GM12878 (cell line): Measurements from ENCODE around the gene DOCK2. TPM values are rescaled to one million over a fixed set of nuclear protein-coding genes. Genes with fewer than 3 reads are reported as not detected.

Experiments used
- ATAC-seq: fragments of 200-7000 bp; cut with Tn5 transposase; 3 replicates; pipeline ENCODE4 v1.9.1; 2020; ENCODE audit warnings: mild to moderate bottlenecking, moderate library complexity
- BruUV-seq: library from RNA; stranded (reverse); fragments of 400-500 nt; replicated peaks from 2 replicates; lab custom pipeline; 2021; lab: Mats Ljungman, UMichigan
- CTCF ChIA-PET: fragments of 300-600 bp; sonication (Branson Sonifier 250); formaldehyde crosslinking; extraction: SDS; loops from one replicate; lab custom pipeline; 2021; ENCODE audit warnings: inconsistent platforms; lab: Yijun Ruan, JAX
- POLR2A ChIA-PET: fragments of 350-600 bp; formaldehyde crosslinking; extraction: SDS; loops from one replicate; lab custom pipeline; 2021; ENCODE audit warnings: inconsistent platforms; lab: Charles Lee
- RAD21 ChIA-PET: fragments of 300-600 bp; sonication (Branson Sonifier 250); formaldehyde crosslinking; loops from one replicate; lab custom pipeline; 2023; ENCODE audit warnings: antibody characterized with exemption; ENCODE audit not compliant: unreplicated experiment; lab: Charles Lee
- SMC1A ChIA-PET: fragments of 300-600 bp; sonication (Branson Sonifier 250); formaldehyde crosslinking; loops from one replicate; lab custom pipeline; 2023; ENCODE audit not compliant: unreplicated experiment, uncharacterized antibody; lab: Charles Lee
- DNase-seq: peaks from one replicate; pipeline ENCODE4 v3.0.0-alpha.2; 2011; ENCODE audit warnings: low read depth, low spot score
- FAIRE-seq: peaks from 3 replicates; lab custom pipeline; 2011; peaks lifted over from hg19 to GRCh38; lab: Jason Lieb, UNC
- H2AFZ ChIP-seq: 2 replicates; pipeline ENCODE4 v1.6.0; 2011; ENCODE audit warnings: low read depth, low read length, control low read depth; ENCODE audit not compliant: control insufficient read depth
- H3K27ac ChIP-seq: 2 replicates; pipeline ENCODE4 v1.5.1; 2011; ENCODE audit warnings: control low read depth; ENCODE audit not compliant: control insufficient read depth, insufficient read depth
- H3K27me3 ChIP-seq, 2 experiments: replicated peaks in 1 of 2; 2 replicates each; pipeline versions ENCODE4 v1.6.0 to v1.6.1; 2011; ENCODE audit warnings: low read length in 1 of 2; ENCODE audit not compliant: control insufficient read depth in 2 of 2, insufficient read depth in 2 of 2
- H3K36me3 ChIP-seq, 2 experiments: 2 replicates each; pipeline ENCODE4 v1.5.1; 2011; ENCODE audit warnings: low read length in 1 of 2; ENCODE audit not compliant: control insufficient read depth in 2 of 2, insufficient read depth in 2 of 2
- H3K4me1 ChIP-seq: 2 replicates; pipeline ENCODE4 v1.6.1; 2011; ENCODE audit warnings: mild to moderate bottlenecking, low read length, moderate library complexity, mixed read lengths; ENCODE audit not compliant: control insufficient read depth, insufficient read depth
- H3K4me2 ChIP-seq: 2 replicates; pipeline ENCODE4 v1.6.0; 2011; ENCODE audit warnings: control low read depth; ENCODE audit not compliant: control insufficient read depth, insufficient read depth
- H3K4me3 ChIP-seq: fragments of 200-600 bp; sonication (generic); 2 replicates; pipeline ENCODE4 v1.5.1; 2016
- H3K79me2 ChIP-seq: 2 replicates; pipeline ENCODE4 v1.6.0; 2011; ENCODE audit warnings: low read length; ENCODE audit not compliant: control insufficient read depth, insufficient read depth
- H3K9ac ChIP-seq: 2 replicates; pipeline ENCODE4 v1.8.0; 2011; ENCODE audit warnings: low read length, control low read depth, mixed read lengths; ENCODE audit not compliant: control insufficient read depth, insufficient read depth
- H3K9me3 ChIP-seq: replicated peaks from 3 replicates; pipeline ENCODE4 v1.5.1; 2011; ENCODE audit warnings: mild to moderate bottlenecking, low read length; ENCODE audit not compliant: control insufficient read depth, insufficient read depth
- H4K20me1 ChIP-seq: 2 replicates; pipeline ENCODE4 v1.6.0; 2011; ENCODE audit not compliant: control insufficient read depth, insufficient read depth
- HCFC1 ChIP-seq: fragments of 150-350 bp; IDR thresholded peaks from 2 replicates; pipeline ENCODE4 v1.6.1; 2014; ENCODE audit warnings: low read length
- NFIC ChIP-seq: IDR thresholded peaks from 2 replicates; pipeline ENCODE4 v1.6.1; 2012; ENCODE audit warnings: low read depth, mild to moderate bottlenecking, inconsistent platforms, low read length, moderate library complexity
- NFXL1 ChIP-seq: fragments of 450-650 bp; IDR thresholded peaks from 2 replicates; pipeline ENCODE4 v1.6.1; 2017; ENCODE audit warnings: antibody characterized with exemption, mild to moderate bottlenecking, borderline replicate concordance
- RUNX3 ChIP-seq: IDR thresholded peaks from 2 replicates; pipeline ENCODE4 v1.6.1; 2012; ENCODE audit warnings: low read length, inconsistent platforms
- WGBS: methylation state at CpG from one replicate; pipeline ENCODE4 v1.1.6; 2016; ENCODE audit warnings: low lambda C conversion rate; ENCODE audit not compliant: insufficient replicate concordance, insufficient coverage; ENCODE audit errors: missing lambda C conversion rate; 5-methylcytosine and 5-hydroxymethylcytosine counted together
- in situ Hi-C: fragments of 300-500 bp; cut with MboI; formaldehyde crosslinking; loops from 9 replicates; pipeline ENCODE4 v1.14.3; 2018; ENCODE audit warnings: mixed read lengths
- intact Hi-C: fragments of 100-400 bp; cut with micrococcal nuclease; formaldehyde crosslinking; loops from one replicate; pipeline ENCODE4 v1.14.2; 2022; ENCODE audit not compliant: unreplicated experiment
- polyA plus RNA-seq, 11 experiments: library from polyadenylated mRNA; depleted of rRNA in 4 of 11; unstranded in 6 of 11; stranded (reverse) in 5 of 11; fragments of >200 nt; fragmentation: Nextera tagmentation in 4 of 11; fragmentation: Illumina TruSeq in 1 of 11; extraction: Ambion mirVana in 4 of 11; extraction: Trizol in 1 of 11; gene quantifications; 1 replicate in 1 of 11; 2 replicates in 10 of 11; pipeline versions ENCODE4 v1.2.1 to v1.2.3, GENCODE V29; 2011 to 2016; ENCODE audit warnings: inconsistent platforms in 2 of 11, missing spikeins in 2 of 11, low read depth in 1 of 11
- total RNA-seq, 4 experiments: library from RNA; depleted of rRNA in 3 of 4; stranded (reverse); fragments of >200 nt in 3 of 4; fragmentation: Illumina TruSeq in 1 of 4; extraction: Trizol in 1 of 4; gene quantifications; 2 replicates each; pipeline versions ENCODE4 v1.2.1 to v1.2.3, GENCODE V29; 2013 to 2021
- TF ChIP-seq, protein P1 (sequence below): fragments of 450-650 bp; IDR thresholded peaks from 2 replicates; pipeline ENCODE4 v1.6.1; 2017; ENCODE audit warnings: mild to moderate bottlenecking, moderate library complexity
- TF ChIP-seq, protein P2 (sequence below): IDR thresholded peaks from 2 replicates; pipeline ENCODE4 v1.6.1; 2011; ENCODE audit warnings: borderline replicate concordance, low read depth, mild to moderate bottlenecking, moderate library complexity, mixed read lengths, low read length; ENCODE audit not compliant: insufficient read depth; ENCODE audit errors: extremely low read length
- TF ChIP-seq, protein P3 (sequence below): fragments of 450-650 bp; IDR thresholded peaks from 2 replicates; pipeline ENCODE4 v1.6.1; 2017; ENCODE audit warnings: mild to moderate bottlenecking, moderate library complexity

Gene DOCK2
- total and polyA plus RNA-seq, 10 of the 15 experiments (the other 5 are each of a cell fraction or from before 2014, with no cell fraction given) = 34.2 to 192 (median 118) TPM

DNA sequence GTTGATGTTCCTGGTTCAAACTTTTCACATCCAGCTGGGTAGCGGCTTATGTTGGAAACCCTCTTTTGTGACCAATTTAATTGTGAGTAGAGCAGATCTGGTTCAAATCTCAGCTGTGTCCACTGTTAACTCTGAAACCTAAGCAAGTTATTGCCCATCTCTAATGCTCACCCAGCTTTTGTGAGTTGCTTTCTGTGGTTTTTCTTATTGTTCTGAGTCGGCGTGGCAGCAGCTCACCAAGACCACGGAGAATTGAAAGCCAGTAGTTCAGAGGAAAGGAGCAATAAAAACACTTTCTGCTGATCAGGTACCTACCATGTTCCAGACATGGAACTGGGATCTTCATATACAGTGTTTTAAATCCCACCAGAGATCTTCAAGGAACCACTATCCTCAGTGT is 114.4 kb downstream of the DOCK2 start:
- RAD21 ChIA-PET = interaction anchor here (0.8 to 9.7 kb wide), 7 partner anchors 12 to 229 kb away, joined by 3 to 78 read pairs (median 5); partner anchors contain the start of gene INSYN2B
- in situ Hi-C loops = no loop called here
- TF ChIP-seq, protein P1, sequence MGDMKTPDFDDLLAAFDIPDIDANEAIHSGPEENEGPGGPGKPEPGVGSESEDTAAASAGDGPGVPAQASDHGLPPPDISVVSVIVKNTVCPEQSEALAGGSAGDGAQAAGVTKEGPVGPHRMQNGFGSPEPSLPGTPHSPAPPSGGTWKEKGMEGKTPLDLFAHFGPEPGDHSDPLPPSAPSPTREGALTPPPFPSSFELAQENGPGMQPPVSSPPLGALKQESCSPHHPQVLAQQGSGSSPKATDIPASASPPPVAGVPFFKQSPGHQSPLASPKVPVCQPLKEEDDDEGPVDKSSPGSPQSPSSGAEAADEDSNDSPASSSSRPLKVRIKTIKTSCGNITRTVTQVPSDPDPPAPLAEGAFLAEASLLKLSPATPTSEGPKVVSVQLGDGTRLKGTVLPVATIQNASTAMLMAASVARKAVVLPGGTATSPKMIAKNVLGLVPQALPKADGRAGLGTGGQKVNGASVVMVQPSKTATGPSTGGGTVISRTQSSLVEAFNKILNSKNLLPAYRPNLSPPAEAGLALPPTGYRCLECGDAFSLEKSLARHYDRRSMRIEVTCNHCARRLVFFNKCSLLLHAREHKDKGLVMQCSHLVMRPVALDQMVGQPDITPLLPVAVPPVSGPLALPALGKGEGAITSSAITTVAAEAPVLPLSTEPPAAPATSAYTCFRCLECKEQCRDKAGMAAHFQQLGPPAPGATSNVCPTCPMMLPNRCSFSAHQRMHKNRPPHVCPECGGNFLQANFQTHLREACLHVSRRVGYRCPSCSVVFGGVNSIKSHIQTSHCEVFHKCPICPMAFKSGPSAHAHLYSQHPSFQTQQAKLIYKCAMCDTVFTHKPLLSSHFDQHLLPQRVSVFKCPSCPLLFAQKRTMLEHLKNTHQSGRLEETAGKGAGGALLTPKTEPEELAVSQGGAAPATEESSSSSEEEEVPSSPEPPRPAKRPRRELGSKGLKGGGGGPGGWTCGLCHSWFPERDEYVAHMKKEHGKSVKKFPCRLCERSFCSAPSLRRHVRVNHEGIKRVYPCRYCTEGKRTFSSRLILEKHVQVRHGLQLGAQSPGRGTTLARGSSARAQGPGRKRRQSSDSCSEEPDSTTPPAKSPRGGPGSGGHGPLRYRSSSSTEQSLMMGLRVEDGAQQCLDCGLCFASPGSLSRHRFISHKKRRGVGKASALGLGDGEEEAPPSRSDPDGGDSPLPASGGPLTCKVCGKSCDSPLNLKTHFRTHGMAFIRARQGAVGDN = peak; percentile 80
- TF ChIP-seq NFIC (no peak), RUNX3 (peak; percentile 58), HCFC1 (no peak), NFXL1 (no peak)
- TF ChIP-seq, protein P2, sequence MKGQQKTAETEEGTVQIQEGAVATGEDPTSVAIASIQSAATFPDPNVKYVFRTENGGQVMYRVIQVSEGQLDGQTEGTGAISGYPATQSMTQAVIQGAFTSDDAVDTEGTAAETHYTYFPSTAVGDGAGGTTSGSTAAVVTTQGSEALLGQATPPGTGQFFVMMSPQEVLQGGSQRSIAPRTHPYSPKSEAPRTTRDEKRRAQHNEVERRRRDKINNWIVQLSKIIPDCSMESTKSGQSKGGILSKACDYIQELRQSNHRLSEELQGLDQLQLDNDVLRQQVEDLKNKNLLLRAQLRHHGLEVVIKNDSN = no peak
- TF ChIP-seq, protein P3, sequence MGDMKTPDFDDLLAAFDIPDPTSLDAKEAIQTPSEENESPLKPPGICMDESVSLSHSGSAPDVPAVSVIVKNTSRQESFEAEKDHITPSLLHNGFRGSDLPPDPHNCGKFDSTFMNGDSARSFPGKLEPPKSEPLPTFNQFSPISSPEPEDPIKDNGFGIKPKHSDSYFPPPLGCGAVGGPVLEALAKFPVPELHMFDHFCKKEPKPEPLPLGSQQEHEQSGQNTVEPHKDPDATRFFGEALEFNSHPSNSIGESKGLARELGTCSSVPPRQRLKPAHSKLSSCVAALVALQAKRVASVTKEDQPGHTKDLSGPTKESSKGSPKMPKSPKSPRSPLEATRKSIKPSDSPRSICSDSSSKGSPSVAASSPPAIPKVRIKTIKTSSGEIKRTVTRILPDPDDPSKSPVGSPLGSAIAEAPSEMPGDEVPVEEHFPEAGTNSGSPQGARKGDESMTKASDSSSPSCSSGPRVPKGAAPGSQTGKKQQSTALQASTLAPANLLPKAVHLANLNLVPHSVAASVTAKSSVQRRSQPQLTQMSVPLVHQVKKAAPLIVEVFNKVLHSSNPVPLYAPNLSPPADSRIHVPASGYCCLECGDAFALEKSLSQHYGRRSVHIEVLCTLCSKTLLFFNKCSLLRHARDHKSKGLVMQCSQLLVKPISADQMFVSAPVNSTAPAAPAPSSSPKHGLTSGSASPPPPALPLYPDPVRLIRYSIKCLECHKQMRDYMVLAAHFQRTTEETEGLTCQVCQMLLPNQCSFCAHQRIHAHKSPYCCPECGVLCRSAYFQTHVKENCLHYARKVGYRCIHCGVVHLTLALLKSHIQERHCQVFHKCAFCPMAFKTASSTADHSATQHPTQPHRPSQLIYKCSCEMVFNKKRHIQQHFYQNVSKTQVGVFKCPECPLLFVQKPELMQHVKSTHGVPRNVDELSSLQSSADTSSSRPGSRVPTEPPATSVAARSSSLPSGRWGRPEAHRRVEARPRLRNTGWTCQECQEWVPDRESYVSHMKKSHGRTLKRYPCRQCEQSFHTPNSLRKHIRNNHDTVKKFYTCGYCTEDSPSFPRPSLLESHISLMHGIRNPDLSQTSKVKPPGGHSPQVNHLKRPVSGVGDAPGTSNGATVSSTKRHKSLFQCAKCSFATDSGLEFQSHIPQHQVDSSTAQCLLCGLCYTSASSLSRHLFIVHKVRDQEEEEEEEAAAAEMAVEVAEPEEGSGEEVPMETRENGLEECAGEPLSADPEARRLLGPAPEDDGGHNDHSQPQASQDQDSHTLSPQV = 0 out of 2 replicates have a peak, but pooled peaks have one; percentile 4
- TF ChIP-seq, all 136 proteins: peak for 3
- no peaks in the 10 kb centered on the region for H3K4me1 ChIP-seq
- no peak overlapping the region; the same call in 1 of the 2 replicates for H3K4me2 ChIP-seq
- POLR2A ChIA-PET = interaction anchor here (0.6 to 2.3 kb wide), 7 partner anchors 10 to 85 kb away, joined by 3 to 16 read pairs (median 5); no protein-coding TSS in a partner anchor
- peaks cover 15 to 38% of the 10 kb centered on the region in 2 experiments for H3K36me3 ChIP-seq
- no peaks in the 10 kb centered on the region for H3K27me3 ChIP-seq
- intact Hi-C loops = no loop called here
- SMC1A ChIA-PET = interaction anchor here (0.8 to 26.1 kb wide), 11 partner anchors 11 to 171 kb away, joined by 3 to 315 read pairs (median 10); no protein-coding TSS in a partner anchor
- no peak overlapping the region for H3K9ac ChIP-seq
- H3K4me3 ChIP-seq = no peak overlapping the region
- 59% methylated on average over 4 of the region's 4 CpGs for WGBS
- no peaks in the 10 kb centered on the region for H3K79me2 ChIP-seq
- no peak overlapping the region for H3K27ac ChIP-seq
- DNase-seq = no peak
- peak; percentile 59 for ATAC-seq
- H2AFZ ChIP-seq = no peak overlapping the region
- H4K20me1 ChIP-seq = no peaks in the 10 kb centered on the region
- CTCF ChIA-PET = interaction anchor here (0.7 to 3.2 kb wide), 9 partner anchors 9 to 229 kb away, joined by 3 to 27 read pairs (median 3); partner anchors contain the start of gene INSYN2B
- no peak for FAIRE-seq
- no TSS peak for BruUV-seq
- no peaks in the 10 kb centered on the region for H3K9me3 ChIP-seq
